Activated CD8-positive, alpha-beta T cell treated with anti-CD3 and anti-CD28 coated beads for 36 hours (primary cell): ENCODE measurements around the gene TEAD3. TPM values are rescaled to one million over a fixed set of nuclear protein-coding genes. Genes with fewer than 3 reads are reported as not detected.

Experiments
- ATAC-seq: fragments of 200-7000 bp; cut with Tn5 transposase; one replicate; pipeline ENCODE4 v1.10.0; 2021; ENCODE audit warnings: mild to moderate bottlenecking, moderate library complexity
- CTCF ChIA-PET: fragments of 350-600 bp; sonication (Branson Sonifier 250); formaldehyde crosslinking; loops from one replicate; lab custom pipeline; 2021; ENCODE audit warnings: antibody characterized with exemption; lab: Charles Lee
- POLR2A ChIA-PET: fragments of 350-600 bp; sonication (Branson Sonifier 250); formaldehyde crosslinking; loops from one replicate; lab custom pipeline; 2021; ENCODE audit warnings: antibody characterized with exemption; lab: Charles Lee
- DNase-seq: peaks from one replicate; pipeline ENCODE4 v3.0.0-alpha.2; 2020
- H3K27ac Mint-ChIP-seq: one replicate; pipeline ENCODE4 v1.8.0; 2021; ENCODE audit warnings: mild to moderate bottlenecking, mixed read lengths
- H3K27me3 Mint-ChIP-seq: one replicate; pipeline ENCODE4 v1.8.0; 2021; ENCODE audit warnings: mixed read lengths
- H3K36me3 Mint-ChIP-seq: one replicate; pipeline ENCODE4 v1.8.0; 2021; ENCODE audit warnings: low read depth, mixed read lengths
- H3K4me1 Mint-ChIP-seq: one replicate; pipeline ENCODE4 v1.8.0; 2021; ENCODE audit warnings: low read depth, mixed read lengths
- H3K4me3 Mint-ChIP-seq: one replicate; pipeline ENCODE4 v1.8.0; 2021; ENCODE audit warnings: mild to moderate bottlenecking, moderate library complexity, mixed read lengths
- H3K9me3 Mint-ChIP-seq: one replicate; pipeline ENCODE4 v1.8.0; 2021; ENCODE audit warnings: mixed read lengths
- CTCF ChIP-seq: fragments of 200-600 bp; IDR thresholded peaks from one replicate; pipeline ENCODE4 v1.8.0; 2022; ENCODE audit warnings: antibody characterized with exemption, mild to moderate bottlenecking
- intact Hi-C: fragments of 100-400 bp; cut with micrococcal nuclease; formaldehyde crosslinking; loops from one replicate; pipeline ENCODE4 v1.10.0; 2022
- total RNA-seq, 2 experiments: library from RNA; stranded (reverse); gene quantifications; one replicate each; pipeline ENCODE4 v1.2.3, GENCODE V29; 2021

Gene TEAD3
- total RNA-seq, 2 experiments from 2014 or later = 0.68 to 0.81 TPM

GRCh38 chr6:35468980-35469750 is 27.7 kb downstream of the TEAD3 start:
- ChIA-PET CTCF (interaction anchor here (1.0 to 3.1 kb wide), 8 partner anchors 8 to 175 kb away, joined by 3 to 35 read pairs (median 6); partner anchors contain the start of genes FANCE and PPARD), POLR2A (interaction anchor here (0.6 to 16.3 kb wide), 26 partner anchors 10 to 272 kb away, joined by 3 to 327 read pairs (median 4); partner anchors contain the start of genes DEF6, FANCE, PPARD and TEAD3)
- no peaks in the 10 kb centered on the region for H3K9me3 Mint-ChIP-seq
- peak overlapping the region; percentile 97 for H3K4me3 Mint-ChIP-seq
- TF ChIP-seq CTCF = no peak
- ATAC-seq (no peak), DNase-seq (no peak)
- peaks cover 58% of the 10 kb centered on the region for H3K36me3 Mint-ChIP-seq
- intact Hi-C loops = loop anchor here (5.0 kb wide), 1 partner anchor 172 kb away; the partner anchor contains the start of gene DEF6
- H3K4me1 Mint-ChIP-seq = peaks cover 40% of the 10 kb centered on the region
- H3K27ac Mint-ChIP-seq = peak overlapping the region; percentile 98
- H3K27me3 Mint-ChIP-seq = no peaks in the 10 kb centered on the region

- intact Hi-C loops = loop anchor here (5.0 kb wide), 1 partner anchor 171 kb away; the partner anchor contains the start of gene DEF6
- Mint-ChIP-seq H3K9me3 (no peaks in the 10 kb centered on the region), H3K4me3 (peak within 1 kb of the TSS; percentile 97), H3K27me3 (no peaks in the 10 kb centered on the region), H3K4me1 (peaks cover 38% of the 10 kb centered on the region), H3K27ac (peak within 1 kb of the TSS; percentile 98), H3K36me3 (peaks cover 60% of the 10 kb centered on the region)
- ATAC-seq (peak; percentile 91), DNase-seq (peak; percentile 96)
- peak; percentile 85 for TF ChIP-seq CTCF
- ChIA-PET POLR2A (interaction anchor here (0.6 to 16.3 kb wide), 32 partner anchors 9 to 272 kb away, joined by 3 to 327 read pairs (median 4); partner anchors contain the start of genes DEF6, FANCE, PPARD and TEAD3), CTCF (interaction anchor here (0.7 to 3.1 kb wide), 22 partner anchors 9 to 175 kb away, joined by 3 to 35 read pairs (median 4); partner anchors contain the start of genes DEF6, FANCE and PPARD)
Observed at GRCh38 chr6:35468181-35468979, 28.5 kb downstream of the TEAD3 start, which contains the start of gene RPL10A. TSS of gene RPL10A (plus strand) at chr6:35468401. CDS start at chr6:35468435, 34 bp downstream.

- Mint-ChIP-seq H3K9me3 (no peaks in the 10 kb centered on the region), H3K27ac (no peak overlapping the region), H3K4me1 (peaks cover 16% of the 10 kb centered on the region), H3K27me3 (no peaks in the 10 kb centered on the region), H3K4me3 (no peak overlapping the region), H3K36me3 (peaks cover 47% of the 10 kb centered on the region)
- ATAC-seq (no peak), DNase-seq (no peak)
- CTCF ChIA-PET = interaction anchor here (0.7 to 3.1 kb wide), 9 partner anchors 9 to 168 kb away, joined by 3 to 35 read pairs (median 6); partner anchors contain the start of genes FANCE and PPARD
- POLR2A ChIA-PET = interaction anchor here (1.2 to 16.3 kb wide), 6 partner anchors 13 to 167 kb away, joined by 3 to 327 read pairs (median 22); partner anchors contain the start of genes FANCE, PPARD and TEAD3
- intact Hi-C loops = loop anchor here (5.0 kb wide), 1 partner anchor 168 kb away; the partner anchor contains the start of gene DEF6
- TF ChIP-seq CTCF = no peak
Observed at GRCh38 chr6:35465646-35466045, 31.2 kb downstream of the TEAD3 start.

GRCh38 chr6:35463292-35463691 is 33.6 kb downstream of the TEAD3 start:
- ATAC-seq (no peak), DNase-seq (no peak)
- ChIA-PET POLR2A (no interaction called here), CTCF (interaction anchor here (1.5 kb wide), 1 partner anchor 166 kb away, joined by 4 read pairs; the partner anchor contains the start of gene DEF6)
- no peak overlapping the region for H3K27ac Mint-ChIP-seq
- no peak overlapping the region for H3K4me3 Mint-ChIP-seq
- no peaks in the 10 kb centered on the region for H3K9me3 Mint-ChIP-seq
- peaks cover 37% of the 10 kb centered on the region for H3K36me3 Mint-ChIP-seq
- H3K27me3 Mint-ChIP-seq = no peaks in the 10 kb centered on the region
- intact Hi-C loops = no loop called here
- TF ChIP-seq CTCF = no peak
- H3K4me1 Mint-ChIP-seq = peaks cover 7% of the 10 kb centered on the region
